IPS-15b (cell line): ENCODE data around the gene SPDYE16.
"Not testable (repeated sequence)": the region's sequence is repeated elsewhere in the genome, so short reads cannot be mapped to it uniquely, and the experiment has no call there.

Experiments
- H3K27me3 ChIP-seq: one replicate; pipeline ENCODE4 v1.6.1; 2013; ENCODE audit warnings: low read length; ENCODE audit not compliant: control insufficient read depth, insufficient read depth
- H3K36me3 ChIP-seq: one replicate; pipeline ENCODE4 v1.6.1; 2013; ENCODE audit warnings: low read length; ENCODE audit not compliant: control insufficient read depth, insufficient read depth
- H3K4me1 ChIP-seq: one replicate; pipeline ENCODE4 v1.6.1; 2013; ENCODE audit warnings: mild to moderate bottlenecking, low read length; ENCODE audit not compliant: control insufficient read depth, insufficient read depth
- H3K4me3 ChIP-seq: one replicate; pipeline ENCODE4 v1.5.1; 2013; ENCODE audit warnings: low read depth, low read length
- H3K9ac ChIP-seq: one replicate; pipeline ENCODE4 v1.6.1; 2013; ENCODE audit warnings: low read depth, mild to moderate bottlenecking, low read length
- H3K9me3 ChIP-seq: one replicate; pipeline ENCODE4 v1.6.1; 2013; ENCODE audit warnings: mild to moderate bottlenecking, low read length; ENCODE audit not compliant: control insufficient read depth, insufficient read depth

SPDYE16 gene

GRCh38 chr7:76570324-76570775, 27.3 kb upstream of the SPDYE16 start:
- H3K4me3 ChIP-seq, H3K4me1 ChIP-seq, H3K9me3 ChIP-seq, H3K27me3 ChIP-seq, H3K36me3 ChIP-seq, H3K9ac ChIP-seq: not testable (repeated sequence)

GRCh38 chr7:76568742-76569141, 25.6 kb upstream of the SPDYE16 start:
- not testable (repeated sequence) for H3K9me3 ChIP-seq, H3K4me1 ChIP-seq, H3K36me3 ChIP-seq, H3K4me3 ChIP-seq, H3K27me3 ChIP-seq, H3K9ac ChIP-seq

- H3K9me3 ChIP-seq, H3K9ac ChIP-seq, H3K36me3 ChIP-seq, H3K4me1 ChIP-seq, H3K4me3 ChIP-seq, H3K27me3 ChIP-seq: not testable (repeated sequence)
Observed at GRCh38 chr7:76567753-76568152, 24.7 kb upstream of the SPDYE16 start.

- not testable (repeated sequence) for H3K36me3 ChIP-seq, H3K27me3 ChIP-seq
Observed at GRCh38 chr7:76567311-76567710, 24.2 kb upstream of the SPDYE16 start.

GRCh38 chr7:76565001-76565400, 21.9 kb upstream of the SPDYE16 start:
- not testable (repeated sequence) for H3K4me1 ChIP-seq, H3K9me3 ChIP-seq, H3K36me3 ChIP-seq, H3K9ac ChIP-seq, H3K4me3 ChIP-seq, H3K27me3 ChIP-seq

More at GRCh38 chr7:76567311-76567710, 24.2 kb upstream of the SPDYE16 start:
- H3K9ac ChIP-seq, H3K4me1 ChIP-seq, H3K9me3 ChIP-seq, H3K4me3 ChIP-seq: not testable (repeated sequence)

- not testable (repeated sequence) for H3K9ac ChIP-seq, H3K36me3 ChIP-seq, H3K27me3 ChIP-seq, H3K4me1 ChIP-seq, H3K4me3 ChIP-seq, H3K9me3 ChIP-seq
Observed at GRCh38 chr7:76561342-76561741, 18.2 kb upstream of the SPDYE16 start.

GRCh38 chr7:76560157-76560556, 17.1 kb upstream of the SPDYE16 start:
- not testable (repeated sequence) for H3K9ac ChIP-seq, H3K36me3 ChIP-seq, H3K4me1 ChIP-seq, H3K27me3 ChIP-seq, H3K9me3 ChIP-seq, H3K4me3 ChIP-seq

GRCh38 chr7:76559685-76560084, 16.6 kb upstream of the SPDYE16 start:
- not testable (repeated sequence) for H3K9me3 ChIP-seq, H3K27me3 ChIP-seq, H3K9ac ChIP-seq, H3K36me3 ChIP-seq, H3K4me3 ChIP-seq, H3K4me1 ChIP-seq

- not testable (repeated sequence) for H3K36me3 ChIP-seq, H3K4me3 ChIP-seq, H3K4me1 ChIP-seq, H3K9me3 ChIP-seq, H3K27me3 ChIP-seq, H3K9ac ChIP-seq
Observed at GRCh38 chr7:76551992-76552391, 8.9 kb upstream of the SPDYE16 start.

GRCh38 chr7:76549855-76550248, 6.8 kb upstream of the SPDYE16 start:
- not testable (repeated sequence) for H3K4me1 ChIP-seq, H3K36me3 ChIP-seq, H3K9me3 ChIP-seq, H3K27me3 ChIP-seq
- Histone ChIP-seq H3K9ac (peak overlapping the region; percentile 70), H3K4me3 (peak overlapping the region; percentile 68)

GRCh38 chr7:76549025-76549854, 6.1 kb upstream of the SPDYE16 start:
- peak overlapping the region; percentile 70 for H3K9ac ChIP-seq
- not testable (repeated sequence) for H3K9me3 ChIP-seq, H3K4me1 ChIP-seq

GRCh38 chr7:76531643-76532042, 11.5 kb downstream of the SPDYE16 start:
- H3K4me1 ChIP-seq, H3K9me3 ChIP-seq, H3K36me3 ChIP-seq, H3K27me3 ChIP-seq, H3K9ac ChIP-seq, H3K4me3 ChIP-seq: not testable (repeated sequence)

More at GRCh38 chr7:76549025-76549854, 6.1 kb upstream of the SPDYE16 start:
- peak overlapping the region; percentile 68 for H3K4me3 ChIP-seq
- H3K27me3 ChIP-seq, H3K36me3 ChIP-seq: not testable (repeated sequence)
